Stimulated activated CD8-positive, alpha-beta memory T cell treated with anti-CD3 and anti-CD28 coated beads, Interleukin-15, amount 100 ng/mL, for 1 hour (primary cell): ENCODE data around the gene SAMD14.

Source experiments
- DNase-seq: peaks from one replicate; pipeline ENCODE4 v3.0.0-alpha.2; 2020; ENCODE audit warnings: low read depth

Gene SAMD14

DNA sequence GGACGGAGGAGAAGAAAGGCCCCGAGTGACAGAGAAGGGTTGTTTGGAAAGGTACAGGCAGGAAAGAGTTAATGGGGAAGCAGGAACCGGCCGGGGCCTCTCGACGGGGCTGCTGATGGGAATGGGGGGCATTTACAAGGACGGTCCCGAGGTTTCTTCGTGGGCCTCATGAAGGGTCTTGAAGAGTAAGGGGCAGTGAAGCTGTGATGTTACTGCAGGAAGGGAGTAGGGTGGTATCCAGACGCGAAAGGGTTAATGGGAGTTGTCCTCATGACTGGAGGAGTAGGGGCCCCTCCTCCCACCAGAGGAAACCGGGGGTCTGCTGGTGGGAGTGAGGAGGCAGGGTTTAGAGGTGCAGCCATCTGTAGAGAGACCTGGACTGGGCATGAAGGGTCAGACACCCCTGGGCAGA is 34.3 kb downstream of the SAMD14 start:
- DNase-seq, result no peak

DNA sequence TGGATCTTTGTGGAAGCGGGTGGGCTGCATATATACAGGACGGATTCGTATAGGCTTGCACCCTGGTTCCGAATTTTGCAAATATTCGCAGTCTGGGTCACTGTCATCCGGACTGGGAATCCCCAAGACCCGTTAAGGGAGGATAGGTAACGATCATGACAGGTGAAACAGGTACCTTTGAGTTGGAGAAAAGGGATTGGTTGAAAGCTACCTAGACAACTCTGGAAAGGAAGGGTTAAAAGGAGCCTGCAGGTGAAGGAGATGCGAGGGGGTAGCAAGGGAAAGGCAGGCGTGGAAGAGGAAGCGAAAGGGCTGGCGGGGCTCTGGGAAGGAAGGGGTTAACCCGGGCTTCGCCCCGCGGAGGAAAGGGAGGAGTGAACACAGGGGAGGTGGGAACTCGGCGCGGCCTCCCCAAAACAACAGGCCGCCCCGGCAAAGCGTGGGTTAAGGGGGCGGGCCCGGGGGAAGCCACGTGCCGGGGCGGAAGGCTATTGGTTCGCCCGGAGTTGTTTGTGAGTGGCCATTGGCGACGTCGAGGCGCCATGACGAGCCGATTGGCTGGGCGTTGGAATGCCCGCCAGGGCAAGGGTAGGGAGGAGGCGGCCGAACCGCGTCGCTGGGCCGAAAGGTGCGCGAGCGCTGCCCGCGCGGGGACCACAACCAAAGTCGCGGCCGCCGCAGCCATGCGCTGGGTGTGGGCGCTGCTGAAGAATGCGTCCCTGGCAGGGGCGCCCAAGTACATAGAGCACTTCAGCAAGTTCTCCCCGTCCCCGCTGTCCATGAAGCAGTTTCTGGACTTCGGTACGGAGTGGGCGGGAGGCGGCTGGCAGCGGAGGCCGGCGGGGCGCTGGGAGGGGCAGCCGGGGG is 35.0 kb downstream of the SAMD14 start, which contains the start of gene PDK2:
Gene PDK2 (plus strand): TSS at position 599 of the 867 bp plus-strand sequence. CDS start 85 bp downstream, at position 684.
- peak; percentile 85 for DNase-seq

DNA sequence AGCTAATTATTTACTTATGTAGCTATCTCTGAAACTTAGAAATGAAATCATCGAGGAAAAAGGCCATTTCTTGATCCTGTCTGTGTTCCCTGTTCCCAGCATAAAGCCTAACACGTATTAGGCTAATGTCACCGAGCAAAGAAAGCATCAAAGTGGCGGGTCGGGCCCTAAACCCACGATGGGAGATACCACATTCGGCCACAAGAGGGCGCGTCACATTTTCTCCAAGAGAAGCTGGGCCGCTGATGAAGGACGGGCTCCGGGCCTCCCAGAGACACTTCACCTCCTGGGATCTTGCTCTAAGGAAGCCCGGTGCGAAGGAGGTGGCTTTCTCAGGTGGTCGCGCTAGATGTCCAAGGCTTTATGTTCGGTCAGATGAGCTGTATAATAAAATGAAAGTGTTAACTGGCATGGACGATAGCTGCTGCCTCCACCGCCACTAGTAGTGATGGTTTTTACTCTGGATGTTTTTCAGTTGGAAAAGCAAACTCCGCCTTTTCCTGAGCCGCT is 35.7 kb downstream of the SAMD14 start:
- peak; percentile 94 for DNase-seq

DNA sequence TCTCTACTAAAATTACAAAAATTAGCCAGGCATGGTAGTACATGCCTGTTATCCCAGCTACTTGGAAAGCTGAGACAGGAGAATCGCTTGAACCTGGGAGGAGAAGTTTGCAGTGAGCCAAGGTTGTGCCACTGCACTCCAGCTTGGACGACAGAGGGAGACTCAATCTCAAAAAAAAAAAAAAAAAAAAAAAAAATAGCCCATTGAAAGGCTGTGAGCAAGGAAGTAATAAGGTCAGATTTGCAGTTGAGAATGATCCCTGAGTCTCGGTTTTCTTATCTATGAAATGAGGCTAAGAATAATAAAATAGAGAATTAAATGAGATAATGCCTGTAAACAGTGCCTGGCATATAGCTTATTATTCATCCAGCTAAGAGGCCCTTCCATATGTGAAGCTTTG is 36.2 kb downstream of the SAMD14 start:
- DNase-seq, result no peak

DNA sequence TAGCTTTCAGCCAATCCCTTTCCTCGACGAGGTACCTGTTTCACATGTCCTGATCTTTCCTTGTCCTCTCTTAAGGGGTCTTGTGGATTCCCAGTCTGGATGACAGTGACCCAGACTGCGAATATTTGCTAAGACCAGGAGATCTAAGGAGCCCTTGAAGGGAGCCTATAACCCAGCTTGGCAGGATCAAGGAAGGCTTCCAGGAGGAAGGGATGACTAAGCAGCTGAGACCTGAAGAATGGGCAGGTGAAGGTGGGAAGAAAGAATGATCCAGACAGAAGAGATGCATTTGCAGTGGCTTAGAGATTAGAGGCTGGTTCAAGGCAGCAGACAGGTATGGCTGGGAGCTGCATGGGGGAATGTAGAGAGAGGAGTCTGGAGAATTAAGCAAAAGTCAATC is 36.7 kb downstream of the SAMD14 start:
- no peak for DNase-seq

DNA sequence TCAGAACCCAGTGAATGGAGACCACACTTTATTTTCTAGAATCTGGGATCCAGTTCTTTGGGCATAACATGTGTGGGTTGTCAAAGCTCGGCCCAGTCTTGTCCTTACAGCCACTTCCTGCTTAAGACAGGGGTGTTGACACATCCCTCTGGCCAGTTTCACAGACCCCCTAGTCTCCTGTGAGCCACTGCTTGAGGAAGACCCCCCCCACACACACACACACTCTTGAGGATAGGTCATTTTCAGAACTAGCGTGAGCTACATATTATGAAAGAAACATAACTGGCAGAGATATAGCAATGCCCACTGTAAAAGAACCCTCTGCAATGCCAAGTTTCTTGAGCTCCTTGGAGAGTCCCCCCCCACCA is 38.1 kb downstream of the SAMD14 start:
- no peak for DNase-seq

DNA sequence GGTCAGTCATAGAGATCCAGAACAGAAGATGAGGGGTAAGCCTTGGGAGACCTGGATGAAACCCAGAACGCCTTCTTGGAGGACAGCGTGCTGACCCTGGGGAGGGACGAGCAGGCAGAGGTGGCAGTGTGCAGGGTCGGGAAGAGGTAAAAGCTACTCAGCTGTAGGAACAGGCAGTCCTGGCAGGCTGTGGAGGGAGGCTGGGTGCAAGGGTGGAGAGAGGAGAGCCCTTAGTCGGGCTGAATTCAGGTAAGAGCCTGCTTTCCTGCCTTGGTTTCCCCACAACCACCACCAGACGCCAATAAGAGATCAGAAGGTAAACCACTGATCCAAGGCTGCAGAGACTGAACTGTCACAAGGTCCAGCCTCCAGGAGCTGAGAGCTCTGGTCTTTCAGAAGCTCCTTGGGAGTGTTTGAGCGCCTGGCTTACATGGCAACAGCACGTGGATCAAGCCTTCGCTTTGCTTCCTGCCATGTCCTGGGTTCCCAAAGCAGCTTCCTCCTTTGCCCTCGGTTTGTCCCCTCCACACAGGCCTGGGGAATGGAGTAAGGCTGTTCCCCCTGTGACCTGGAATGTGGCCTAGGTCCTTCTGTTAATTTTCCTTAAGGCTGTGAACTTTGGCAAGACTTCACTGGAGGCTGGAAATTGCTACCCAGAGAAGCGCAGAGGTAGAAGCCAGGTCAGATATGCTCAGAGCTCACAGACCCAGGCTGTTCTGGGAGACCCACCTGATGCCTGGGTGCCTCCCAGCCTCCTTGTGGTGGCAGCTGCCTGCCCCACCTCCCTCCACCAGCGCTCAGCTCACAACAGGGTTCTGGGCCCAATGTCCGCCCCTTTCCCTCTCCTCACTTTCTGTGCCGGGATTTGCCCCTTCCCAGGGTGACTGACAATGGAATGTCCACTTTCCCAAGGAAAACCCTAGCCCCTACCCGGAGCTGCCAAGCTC is 38.7 kb downstream of the SAMD14 start:
- DNase-seq, result no peak

DNA sequence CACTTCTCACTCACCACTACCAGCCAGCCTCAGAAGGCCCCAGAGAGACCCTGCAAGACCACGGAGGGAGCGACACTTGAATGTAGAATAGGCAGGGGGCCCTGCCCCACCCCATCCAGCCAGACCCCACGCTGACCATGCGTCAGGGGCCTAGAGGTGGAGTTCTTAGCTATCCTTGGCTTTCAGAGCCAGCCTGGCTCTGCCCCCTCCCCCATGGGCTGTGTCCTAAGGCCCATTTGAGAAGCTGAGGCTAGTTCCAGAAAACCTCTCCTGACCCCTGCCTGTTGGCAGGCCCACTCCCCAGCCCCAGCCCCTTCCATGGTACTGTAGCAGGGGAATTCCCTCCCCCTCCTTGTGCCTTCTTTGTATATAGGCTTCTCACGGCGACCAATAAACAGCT is 39.9 kb downstream of the SAMD14 start:
- DNase-seq, result no peak

DNA sequence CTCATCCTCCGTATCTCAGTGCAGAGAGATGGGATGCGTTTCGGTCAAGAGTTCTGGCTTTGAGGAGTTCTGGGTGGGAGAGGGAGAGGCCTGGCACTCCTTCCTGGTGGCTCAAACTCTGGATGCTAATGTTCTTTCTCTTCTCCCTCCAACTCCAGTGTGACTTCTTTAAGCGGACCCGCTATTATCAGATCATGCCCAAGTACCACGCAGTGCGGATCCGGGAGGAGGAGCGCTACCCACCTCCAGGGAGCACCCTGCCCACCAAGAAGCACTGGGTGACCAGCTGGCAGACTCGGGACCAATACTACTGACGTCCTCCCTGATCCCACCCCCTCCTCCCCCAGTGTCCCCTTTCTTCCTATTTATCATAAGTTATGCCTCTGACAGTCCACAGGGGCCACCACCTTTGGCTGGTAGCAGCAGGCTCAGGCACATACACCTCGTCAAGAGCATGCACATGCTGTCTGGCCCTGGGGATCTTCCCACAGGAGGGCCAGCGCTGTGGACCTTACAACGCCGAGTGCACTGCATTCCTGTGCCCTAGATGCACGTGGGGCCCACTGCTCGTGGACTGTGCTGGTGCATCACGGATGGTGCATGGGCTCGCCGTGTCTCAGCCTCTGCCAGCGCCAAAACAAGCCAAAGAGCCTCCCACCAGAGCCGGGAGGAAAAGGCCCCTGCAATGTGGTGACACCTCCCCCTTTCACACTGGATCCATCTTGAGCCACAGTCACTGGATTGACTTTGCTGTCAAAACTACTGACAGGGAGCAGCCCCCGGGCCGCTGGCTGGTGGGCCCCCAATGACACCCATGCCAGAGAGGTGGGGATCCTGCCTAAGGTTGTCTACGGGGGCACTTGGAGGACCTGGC is 40.8 kb downstream of the SAMD14 start:
- DNase-seq, result no peak

DNA sequence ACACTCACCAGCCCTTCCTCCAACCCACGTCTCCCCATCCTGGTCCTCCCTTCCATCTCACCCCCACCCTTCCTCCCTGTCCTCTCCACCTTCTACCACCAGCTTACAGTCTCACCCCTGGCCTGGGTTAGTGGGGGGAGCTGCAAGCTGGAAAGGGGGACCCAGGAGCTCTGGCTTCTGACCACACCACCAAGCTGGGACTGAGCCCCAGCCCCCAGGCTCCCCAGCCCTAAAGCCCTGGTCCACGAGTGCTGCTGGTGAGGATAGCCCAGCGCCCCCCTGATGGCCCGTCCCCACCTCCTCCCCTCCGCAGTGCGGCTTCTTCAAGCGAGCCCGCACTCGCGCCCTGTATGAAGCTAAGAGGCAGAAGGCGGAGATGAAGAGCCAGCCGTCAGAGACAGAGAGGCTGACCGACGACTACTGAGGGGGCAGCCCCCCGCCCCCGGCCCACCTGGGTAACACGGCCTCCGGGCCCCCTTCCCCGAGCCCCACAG is 42.0 kb downstream of the SAMD14 start:
- no peak for DNase-seq

DNA sequence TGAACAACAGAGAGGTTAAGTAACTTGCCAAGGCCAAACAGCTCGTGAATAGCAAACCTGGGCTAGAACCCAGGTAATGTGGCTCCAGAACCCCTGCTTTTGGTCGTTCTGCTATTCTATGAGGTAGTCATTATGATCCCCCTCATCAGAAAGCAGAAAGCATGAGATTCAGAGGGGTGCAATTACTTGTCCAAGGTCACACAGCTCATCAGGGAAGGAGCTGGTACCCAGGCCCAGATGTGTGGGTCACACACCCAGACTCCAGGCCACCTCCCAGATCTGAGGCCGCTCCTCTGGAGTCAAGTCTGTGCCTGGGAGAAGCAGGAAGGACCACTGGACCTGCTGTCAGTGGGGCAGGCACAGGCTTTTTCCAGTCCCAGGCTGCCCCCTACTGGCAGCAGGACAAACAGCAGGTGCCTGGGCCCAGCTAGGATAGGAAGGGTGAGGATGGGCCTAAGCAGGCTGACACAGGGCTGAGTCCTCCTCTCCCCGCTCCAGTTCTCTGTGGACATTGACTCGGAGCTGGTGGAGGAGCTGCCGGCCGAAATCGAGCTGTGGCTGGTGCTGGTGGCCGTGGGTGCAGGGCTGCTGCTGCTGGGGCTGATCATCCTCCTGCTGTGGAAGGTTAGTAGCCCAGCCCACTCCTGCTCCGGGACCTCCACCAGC is 42.6 kb downstream of the SAMD14 start:
- DNase-seq, result peak; percentile 49

DNA sequence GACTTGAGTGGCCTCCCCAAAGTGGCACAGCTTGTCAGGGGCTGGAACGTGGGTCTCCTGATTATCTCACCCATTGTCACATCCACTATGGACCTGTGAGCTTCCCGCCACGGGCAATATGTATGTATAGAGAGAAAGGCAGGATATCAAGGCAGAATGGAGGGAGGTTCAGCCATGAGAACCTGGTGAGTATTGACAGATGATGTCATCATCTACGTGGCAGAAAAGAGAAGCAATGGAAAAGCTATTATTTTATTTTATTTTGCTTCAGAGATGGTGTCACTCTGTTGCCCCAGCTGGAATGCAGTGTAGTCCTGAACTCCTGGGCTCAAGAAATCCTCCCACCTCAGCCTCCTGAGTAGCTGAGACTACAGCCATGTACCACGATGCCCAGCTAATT is 48.2 kb downstream of the SAMD14 start:
- DNase-seq, result no peak

DNA sequence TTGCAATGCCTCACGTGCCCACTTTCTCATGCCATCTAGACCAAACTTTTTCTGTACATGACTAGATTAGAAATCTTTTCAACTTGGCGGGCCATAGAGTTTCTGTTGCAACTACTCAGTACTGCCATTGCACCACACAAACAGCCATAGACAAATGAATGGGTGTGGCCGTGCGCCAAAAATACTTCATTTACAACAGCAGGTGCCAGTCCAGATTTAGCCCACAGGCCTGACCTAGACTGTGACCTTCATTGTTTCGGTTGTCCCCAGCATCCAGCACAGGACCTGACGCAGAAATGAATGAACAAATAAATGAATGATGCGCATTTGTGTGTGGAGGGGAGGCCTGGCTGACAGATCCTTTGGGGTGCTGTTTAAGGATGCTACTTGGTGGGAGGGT is 49.1 kb downstream of the SAMD14 start:
- DNase-seq, result no peak

DNA sequence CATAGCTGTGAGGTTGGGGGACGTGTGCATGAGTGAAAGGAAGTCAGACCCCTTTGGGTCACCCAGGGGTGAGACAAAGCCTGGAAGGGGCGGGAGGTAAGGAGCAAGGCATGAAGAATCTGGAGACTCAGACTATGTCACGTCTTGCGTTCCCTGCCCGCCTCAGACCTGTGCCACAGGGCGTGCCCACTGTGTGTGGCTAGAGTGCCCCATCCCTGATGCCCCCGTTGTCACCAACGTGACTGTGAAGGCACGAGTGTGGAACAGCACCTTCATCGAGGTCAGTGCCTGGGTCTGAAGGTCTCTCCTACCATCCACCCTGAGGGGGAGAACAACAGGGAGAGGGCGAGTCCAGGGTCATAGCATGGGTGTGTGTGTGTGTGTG is 49.9 kb downstream of the SAMD14 start:
- DNase-seq, result no peak

DNA sequence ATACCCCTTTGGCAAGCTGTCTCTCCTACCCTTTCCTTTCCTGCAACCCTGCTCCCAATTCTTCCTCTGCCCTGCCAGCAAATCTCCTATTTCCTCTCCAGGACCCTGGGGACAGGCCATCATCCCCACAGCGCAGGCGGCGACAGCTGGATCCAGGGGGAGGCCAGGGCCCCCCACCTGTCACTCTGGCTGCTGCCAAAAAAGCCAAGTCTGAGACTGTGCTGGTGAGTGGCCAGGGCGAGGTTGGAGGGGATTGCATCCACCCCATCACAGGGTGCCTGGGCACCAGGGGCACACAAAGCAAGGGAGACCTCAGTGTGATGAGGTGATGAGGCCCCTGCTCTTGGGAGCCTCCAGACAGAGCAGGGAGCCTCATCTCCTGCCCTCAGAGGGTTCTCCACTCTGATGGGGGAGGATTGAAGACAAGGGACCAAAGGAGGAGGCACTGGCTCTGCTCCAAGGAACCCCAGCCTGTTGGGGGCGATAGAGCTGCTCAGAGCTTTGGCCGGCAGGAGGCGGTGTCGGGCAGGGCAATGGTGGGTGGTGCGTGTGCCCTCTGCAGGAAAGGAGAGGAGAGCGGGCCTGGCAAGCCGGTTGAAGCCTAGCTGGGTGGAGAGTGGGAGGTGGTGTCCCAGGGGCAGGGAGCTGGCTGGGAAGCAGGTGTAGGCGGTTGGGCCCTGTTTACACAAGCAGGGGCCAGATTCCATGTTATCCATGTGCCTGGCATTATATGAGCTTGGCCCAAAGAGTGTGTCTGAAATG is 50.4 kb downstream of the SAMD14 start:
- no peak for DNase-seq

DNA sequence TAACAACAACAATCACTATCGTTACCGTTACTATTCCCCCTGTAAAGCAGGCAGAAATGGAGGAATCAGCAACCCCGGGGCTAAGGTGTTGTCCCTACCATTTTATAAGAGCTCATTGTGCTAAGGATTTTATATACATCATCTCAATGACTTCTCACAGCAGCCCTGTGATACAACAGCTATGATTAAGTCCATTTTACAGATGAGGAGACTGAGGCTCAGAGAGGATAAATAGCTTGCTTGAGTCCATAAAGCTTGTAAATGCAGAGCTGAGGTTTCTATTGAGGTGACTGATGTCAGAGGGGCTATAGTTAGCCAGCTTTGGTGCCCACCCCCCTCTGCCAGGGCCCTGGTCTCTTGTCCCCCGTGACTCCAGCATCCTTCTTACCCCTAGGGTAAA is 51.5 kb downstream of the SAMD14 start:
- no peak for DNase-seq

DNA sequence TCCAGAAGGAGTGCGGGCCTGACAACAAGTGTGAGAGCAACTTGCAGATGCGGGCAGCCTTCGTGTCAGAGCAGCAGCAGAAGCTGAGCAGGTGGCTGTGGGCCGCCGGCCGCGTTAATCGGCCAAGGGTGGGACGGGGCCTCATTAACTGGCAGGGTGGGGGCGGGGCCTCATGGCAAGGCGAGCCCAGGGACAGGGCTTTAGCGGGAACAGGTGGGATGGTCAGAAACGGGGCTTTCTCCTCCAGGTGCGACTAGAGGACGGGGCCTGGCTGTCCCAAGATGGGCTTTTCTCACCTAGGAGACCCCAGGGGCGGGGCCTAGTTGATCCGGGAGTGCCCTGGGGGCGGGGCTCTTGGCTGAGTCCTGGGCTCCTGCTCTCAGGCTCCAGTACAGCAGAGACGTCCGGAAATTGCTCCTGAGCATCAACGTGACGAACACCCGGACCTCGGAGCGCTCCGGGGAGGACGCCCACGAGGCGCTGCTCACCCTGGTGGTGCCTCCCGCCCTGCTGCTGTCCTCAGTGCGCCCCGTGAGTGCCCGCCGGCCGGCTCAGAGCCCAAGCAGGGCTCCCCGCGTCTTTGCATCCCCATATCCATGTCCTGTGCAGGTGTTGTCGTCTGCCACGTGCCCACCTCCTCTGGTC is 53.2 kb downstream of the SAMD14 start:
- no peak for DNase-seq

DNA sequence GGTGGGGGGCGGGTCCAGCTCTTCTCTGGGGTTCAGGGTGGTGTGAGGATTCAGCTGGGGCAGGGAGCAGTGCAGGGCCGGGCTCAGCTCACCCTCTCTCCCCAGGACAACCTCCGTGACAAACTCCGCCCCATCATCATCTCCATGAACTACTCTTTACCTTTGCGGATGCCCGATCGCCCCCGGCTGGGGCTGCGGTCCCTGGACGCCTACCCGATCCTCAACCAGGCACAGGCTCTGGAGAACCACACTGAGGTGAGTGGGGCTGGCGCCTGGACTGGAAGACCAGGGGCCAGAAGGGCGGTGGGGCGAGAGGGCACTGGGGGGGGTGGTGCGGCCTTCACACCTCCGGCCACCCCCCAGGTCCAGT is 53.8 kb downstream of the SAMD14 start:
- no peak for DNase-seq

DNA sequence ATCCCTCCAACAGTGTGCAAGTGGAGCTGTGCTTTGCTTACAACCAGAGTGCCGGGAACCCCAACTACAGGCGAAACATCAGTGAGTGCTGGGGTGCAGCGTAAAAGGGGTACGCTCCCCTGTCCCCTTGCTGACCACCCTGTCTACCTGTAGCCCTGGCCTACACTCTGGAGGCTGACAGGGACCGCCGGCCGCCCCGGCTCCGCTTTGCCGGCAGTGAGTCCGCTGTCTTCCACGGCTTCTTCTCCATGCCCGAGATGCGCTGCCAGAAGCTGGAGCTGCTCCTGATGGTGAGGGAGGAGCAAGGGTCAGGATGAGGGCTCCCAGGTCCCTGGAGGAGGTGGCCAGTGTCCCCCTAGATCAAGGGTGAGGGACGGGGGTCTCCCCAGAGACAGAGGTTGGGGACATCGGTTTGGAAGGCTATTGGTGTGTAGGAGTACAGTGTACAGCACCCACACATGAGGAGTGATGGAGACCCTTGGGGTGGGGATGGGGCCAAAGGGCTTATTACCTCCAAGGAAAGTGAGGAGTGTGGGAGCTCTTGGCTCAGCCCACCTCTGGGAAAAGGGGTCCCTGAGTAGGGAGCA is 54.4 kb downstream of the SAMD14 start:
- no peak for DNase-seq
